GM19099 (cell line): ENCODE results near the gene BLACAT1.

Source experiments
- POLR2A ChIP-seq: IDR thresholded peaks from 3 replicates; pipeline ENCODE4 v1.6.1; 2011; ENCODE audit warnings: low read depth; ENCODE audit not compliant: insufficient read length; ENCODE audit errors: extremely low read depth

The BLACAT1 gene

DNA sequence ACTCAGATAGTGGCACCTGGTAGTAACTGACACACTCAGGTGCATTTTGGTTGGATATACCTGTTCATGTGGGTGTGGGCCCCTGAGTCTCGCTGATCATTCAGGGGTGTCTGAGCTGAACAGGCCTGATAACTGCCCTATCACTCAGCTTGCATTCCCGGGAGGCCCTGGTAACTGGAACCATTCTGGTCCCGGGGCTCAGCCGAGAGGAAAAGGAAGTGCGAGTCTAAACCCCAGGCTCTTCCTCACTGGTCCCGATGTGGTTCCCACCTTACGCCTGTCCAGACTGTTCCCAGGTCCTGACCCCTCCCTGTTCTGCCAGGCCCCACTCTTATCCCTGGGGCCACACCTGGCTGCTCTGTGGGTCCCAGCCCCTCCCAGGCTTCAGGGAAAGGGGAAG lies 36.9 kb upstream of the BLACAT1 start:
- TF ChIP-seq POLR2A: no peak

DNA sequence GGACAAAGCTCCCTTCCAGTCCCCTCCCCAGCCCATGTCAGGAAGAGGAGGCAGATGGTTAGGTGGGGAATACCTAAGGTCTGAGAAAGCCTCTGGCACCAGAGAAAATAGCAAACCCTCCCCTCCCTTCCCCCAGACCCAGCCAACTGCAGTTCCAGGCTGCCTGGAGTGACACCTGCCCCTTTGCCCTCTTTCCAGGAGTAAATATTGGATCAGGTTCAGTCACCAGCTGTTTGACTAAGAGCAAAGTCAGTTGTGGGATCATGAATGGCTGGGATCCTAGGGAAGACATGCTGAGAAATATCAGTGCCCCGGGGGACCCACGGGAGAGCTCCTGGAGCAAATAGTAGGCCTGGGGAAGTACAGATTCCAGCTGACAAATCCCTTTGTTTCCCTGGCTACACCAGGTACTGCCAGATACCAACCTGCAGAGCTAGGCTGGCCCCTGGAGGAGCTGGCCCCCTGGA lies 36.4 kb upstream of the BLACAT1 start:
- no peak for TF ChIP-seq POLR2A

DNA sequence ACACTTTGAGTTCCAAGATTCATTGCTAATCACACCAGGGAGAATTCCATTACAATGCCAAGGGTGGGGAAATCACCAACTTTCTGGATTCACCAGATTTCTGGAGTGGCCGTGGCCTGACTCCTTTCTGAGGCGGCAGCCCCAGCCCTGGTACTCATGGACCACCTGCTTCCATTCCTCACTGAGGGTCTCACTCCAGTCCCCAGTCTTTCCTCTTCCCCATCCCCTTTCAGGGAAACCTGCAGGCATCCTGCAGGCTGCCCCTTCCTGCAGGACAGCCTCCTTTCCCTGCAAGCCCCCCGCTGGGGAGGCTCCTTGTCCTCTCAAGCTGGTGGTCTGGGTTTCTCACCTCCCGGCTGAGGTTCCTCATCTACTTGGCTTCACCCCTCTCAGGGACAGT lies 35.9 kb upstream of the BLACAT1 start:
- no peak for TF ChIP-seq POLR2A

DNA sequence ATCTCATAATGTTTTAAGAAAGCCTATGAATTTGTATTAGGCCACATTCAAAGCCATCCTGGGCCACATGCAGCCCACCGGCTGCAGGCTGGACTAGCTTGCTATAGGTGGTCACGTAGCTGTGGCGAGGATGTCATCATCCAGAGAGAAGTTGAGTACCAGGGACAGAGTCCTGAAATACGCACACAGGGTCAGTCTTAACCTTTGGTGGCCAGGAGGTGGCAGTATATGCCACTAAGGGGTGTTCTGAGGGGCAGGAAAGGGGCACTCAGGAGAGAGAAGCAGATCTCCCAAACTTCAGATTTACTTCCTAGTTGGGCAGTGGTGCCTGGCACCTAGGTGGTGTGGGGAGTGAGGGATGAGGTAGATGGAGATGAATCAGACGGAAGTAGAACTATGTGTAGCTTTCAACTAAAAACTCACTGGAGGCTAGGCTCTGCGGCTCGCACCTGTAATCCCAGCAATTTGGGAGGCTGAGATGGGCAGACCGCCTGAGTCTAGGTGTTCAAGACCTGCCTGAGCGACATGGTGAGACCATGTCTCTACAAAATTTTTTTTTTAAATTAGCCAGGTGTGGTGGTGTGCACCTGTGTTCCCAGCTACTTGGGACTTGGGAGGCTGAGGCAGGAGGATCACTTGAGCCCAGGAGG lies 32.4 kb upstream of the BLACAT1 start:
- TF ChIP-seq POLR2A: no peak

DNA sequence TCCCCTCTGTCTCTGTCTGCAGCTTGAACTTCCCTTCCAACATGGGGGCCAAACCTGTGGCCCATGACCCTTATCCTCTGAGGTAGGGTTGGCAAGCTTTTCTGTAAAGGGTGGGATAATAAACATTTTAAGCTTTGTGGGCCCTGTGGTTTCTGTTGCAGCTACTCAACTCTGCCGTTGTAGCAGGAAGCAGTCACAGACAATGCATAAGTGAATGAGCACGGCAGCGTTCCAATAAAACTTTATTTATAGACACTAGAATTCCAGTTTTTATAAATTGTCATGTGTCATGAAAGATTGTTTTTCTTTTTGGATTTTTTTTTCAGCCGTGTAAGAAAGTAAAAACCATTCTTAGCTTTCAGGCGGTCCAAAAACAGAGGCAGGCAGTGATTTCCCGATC lies 30.4 kb upstream of the BLACAT1 start:
- no peak for TF ChIP-seq POLR2A

DNA sequence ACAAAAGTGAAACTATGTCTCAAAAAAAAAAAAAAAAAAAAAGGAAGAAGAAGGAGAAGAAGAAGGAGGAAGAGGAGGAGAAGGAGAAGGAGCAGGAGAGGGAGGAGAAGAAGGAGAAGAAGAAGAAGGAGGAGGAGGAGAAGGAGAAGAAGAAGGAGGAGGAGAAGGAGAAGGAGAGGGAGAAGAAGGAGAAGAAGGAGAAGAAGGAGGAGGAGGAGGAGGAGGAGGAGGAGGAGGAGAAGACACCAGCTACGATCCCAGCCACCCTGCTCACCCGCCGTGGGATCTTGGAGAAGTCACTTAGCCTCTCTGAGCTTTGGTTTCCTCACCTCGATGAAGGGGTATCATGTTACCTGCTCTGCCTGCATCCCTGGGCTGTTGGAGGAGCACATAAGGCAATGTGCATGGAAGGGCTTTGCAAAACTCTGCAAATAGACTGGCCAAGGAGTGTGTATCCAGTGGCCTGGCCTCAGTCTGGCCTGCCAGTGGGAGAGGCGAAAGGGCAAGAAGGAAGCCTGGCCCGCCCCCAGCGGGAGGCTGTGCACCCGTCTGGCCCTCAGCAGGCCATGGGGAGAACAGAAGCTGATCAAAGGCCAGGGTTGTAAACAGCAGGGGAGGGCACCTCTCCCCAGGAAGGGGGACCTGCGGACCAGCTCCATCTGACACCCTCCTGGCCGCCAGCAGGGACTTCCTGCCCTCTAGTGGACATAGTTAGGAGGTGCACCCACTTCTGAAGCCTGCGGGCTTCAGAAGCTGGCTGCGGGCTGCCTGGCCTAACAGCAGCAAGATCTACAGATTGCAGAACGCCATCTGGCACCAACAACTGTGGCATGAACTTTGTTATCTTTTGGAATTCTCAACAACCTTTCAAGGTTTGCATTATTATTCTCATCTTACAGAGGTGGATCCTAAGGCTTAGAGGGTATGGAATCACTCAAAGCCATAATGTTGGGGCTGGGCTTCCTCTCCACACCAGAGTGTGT lies 29.4 kb upstream of the BLACAT1 start:
- no peak for TF ChIP-seq POLR2A

DNA sequence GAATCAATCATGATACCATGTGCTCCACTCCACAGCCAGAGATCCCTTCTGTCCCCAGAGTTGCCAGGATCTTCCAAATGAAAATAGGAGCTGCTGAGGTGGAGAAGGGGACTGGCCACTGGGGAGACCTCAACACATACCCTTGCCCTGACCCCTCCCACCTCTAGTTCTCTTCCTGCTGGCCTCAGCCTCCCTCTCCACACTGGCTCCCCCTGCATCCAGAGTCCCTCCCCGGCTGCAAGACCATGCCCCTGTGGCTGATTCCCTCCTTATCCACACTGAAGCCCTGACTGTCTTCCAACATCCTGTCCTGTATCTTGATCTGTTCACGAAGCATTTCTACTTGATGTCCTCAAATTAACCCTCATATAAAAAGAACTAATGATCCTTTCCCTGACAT lies 27.5 kb upstream of the BLACAT1 start:
- TF ChIP-seq POLR2A: no peak

DNA sequence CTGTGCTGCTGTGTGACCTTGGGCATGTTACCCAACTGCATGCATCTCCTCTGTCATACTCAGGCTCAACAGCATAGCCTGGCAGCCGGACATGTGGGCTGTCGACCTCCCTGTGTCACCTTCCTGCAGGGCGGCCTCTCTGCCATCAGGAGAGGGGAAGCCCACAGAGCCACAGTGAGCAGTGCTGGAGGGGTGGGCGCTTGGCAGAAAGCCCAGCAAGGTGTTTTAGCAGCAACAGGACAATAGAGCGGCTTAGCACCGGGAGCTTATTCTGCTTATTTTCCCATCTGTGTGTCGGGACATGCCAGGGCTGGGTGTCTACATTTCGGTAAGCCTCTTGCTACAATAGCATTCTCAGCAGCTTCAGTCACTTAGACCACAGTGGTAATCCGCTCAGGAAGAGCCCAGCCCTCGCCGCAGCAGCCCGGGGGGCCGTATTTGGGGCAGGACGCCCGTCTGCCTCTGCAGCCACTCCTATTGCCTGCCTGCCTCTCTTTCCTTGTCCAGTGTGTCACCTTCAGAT lies 25.8 kb upstream of the BLACAT1 start:
- no peak for TF ChIP-seq POLR2A

DNA sequence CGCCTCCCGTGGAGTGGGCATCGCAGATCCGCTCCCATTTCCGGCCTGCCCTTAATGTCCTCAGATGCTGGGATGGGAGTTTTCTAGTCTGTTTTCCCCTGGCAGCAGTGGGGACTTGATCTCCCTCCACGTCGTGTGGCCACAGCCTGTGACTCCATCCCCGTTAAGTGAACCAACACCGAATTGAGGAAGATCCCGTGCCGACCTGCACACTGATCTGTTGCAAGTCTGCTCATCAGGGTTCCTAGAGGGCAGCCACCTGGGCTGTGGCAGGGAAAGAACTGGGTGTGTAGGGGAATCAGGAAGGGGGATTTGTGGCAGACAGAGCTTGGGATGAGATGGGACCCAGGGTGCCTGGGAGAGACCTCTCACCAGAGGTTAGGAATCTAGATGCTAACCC lies 25.4 kb upstream of the BLACAT1 start:
- TF ChIP-seq POLR2A: no peak

DNA sequence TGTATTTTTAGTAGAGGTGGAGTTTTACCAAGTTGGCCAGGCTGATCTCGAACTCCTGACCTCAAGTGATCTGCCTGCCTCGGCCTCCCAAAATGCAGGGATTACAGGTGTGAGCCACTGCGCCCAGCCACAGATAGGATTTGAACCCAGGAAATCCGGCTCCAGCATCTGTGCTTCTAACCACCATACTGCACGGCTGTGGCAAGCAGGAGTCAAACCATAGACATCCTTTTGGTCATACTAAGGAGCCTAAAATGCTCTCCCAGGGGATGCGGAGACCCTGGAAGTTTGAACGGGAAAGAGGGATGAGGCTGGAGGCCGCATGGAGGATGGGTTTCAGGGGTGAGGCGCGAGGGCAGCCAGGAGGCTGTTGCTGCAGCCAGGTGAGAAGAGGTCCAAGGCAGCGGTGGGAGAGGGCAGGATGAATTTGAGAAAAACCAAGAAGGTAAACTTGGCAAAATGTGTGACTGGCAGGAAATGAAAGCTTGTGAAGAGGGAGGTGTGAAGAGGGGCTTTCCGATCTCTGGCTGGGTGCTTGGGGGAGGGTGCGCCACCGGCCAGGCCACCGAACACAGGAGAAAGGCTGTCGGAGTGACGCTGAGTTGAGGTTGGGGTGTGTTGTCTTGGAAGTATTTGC lies 24.6 kb upstream of the BLACAT1 start:
- no peak for TF ChIP-seq POLR2A

DNA sequence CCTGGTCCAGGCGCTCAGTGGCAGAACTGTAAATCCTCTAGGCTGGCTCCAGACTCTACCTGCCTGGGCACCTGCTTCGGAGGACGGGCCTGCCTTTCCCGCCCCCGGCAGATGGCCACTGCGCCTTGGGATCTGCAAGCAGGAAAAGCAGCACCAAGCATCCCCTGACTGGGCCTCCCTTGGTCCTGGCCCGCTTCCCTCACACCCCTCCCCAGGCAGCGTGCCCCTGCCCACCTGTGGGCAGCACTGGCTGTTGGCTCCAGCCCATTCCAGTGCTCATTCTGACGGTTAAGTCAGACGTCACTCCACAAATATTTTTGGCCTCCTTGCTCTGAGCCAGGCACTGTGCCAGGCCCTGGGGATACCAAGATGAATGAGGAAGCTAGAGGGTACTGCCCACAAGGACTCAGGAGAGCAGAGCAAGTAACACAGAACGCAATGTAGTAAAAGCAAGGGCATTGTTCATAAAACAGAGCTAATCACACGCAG lies 22.0 kb upstream of the BLACAT1 start:
- TF ChIP-seq POLR2A: no peak

DNA sequence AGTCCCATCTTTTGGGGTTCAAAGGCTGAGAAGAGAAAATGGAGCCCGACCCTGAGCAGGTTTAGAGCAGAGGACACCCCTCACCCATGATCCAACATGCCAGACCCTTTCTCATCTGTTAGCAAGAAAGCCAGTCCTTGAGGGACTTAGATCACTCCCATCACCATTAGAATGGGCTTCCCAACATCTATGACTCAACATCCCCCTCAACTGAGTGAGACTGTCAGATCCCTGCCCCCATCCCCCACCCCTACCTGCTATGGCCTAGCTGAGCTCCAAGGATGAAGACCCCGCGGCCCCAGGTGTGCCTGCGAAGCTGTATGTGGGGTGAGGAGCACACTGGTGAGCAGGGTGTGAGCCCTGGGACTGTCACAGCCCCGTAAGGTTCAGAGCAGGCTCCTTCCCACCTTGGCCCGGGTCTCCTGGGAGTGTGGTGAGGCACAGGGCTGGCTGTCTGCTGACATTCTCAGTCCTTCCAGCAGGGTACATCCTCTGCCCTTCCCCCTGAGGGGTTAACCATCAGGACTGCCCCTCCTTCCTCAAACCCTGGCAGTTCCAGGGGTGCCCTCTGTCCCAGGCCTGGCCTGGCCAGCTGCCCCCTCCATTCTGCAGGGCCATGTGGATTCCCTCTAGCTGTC lies 21.4 kb upstream of the BLACAT1 start:
- no peak for TF ChIP-seq POLR2A

DNA sequence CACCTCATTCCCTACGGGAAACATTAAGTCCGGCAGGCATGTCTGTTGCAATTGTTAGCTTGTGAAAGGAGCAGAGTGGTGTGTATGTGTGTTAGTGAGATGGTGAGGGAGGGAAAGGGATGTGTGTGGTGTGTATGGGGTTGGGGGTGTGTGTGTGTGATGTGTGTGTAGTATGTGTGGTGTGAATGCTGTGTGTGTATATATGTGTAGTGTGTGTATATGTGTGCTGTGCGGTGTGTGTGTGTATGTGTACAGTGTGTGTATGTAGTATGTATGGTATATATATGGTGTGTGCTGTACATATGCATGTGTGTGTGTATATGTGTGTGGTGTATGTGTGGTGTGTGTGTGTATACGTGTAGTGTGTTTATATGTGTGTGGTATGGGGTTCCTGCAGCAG lies 20.8 kb upstream of the BLACAT1 start:
- no peak for TF ChIP-seq POLR2A

DNA sequence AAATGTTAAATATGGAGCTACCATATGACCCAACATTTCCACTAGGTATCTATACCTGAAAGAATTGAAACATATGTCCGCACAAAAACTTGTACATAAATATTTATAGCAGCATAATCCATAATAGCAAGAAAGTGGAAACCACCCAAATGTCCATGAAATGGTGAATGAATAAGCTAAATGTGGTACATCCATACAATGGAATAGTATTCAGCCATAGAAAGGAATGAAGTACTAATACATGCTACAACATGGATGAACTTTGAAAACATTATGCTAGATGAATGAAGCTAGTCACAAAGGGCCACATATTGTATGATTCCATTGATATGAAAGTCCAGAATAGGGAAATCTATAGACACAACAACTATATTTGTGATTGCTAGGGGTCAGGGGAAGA lies 20.0 kb upstream of the BLACAT1 start:
- TF ChIP-seq POLR2A: no peak

DNA sequence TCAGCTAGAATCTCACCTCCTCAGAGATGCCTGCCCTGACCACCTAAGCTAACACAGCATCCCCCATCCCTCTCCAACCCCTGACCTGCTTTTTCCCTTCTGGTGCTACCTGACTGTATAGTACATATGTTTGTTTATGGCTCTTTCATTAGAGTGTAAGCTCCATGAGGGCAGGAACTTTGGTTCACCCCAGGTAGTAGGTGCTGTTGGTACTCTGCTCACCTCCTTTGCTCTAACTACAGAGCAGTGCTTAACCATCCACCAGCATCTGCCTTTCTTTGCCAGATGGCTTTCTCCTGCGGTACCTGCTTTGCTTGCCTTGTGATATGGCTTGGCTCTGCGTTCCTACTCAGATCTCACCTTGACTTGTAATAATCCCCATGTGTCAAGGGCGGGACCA lies 18.7 kb upstream of the BLACAT1 start:
- TF ChIP-seq POLR2A: no peak
